ENCODE results near the gene EPB41L3.

DNA sequence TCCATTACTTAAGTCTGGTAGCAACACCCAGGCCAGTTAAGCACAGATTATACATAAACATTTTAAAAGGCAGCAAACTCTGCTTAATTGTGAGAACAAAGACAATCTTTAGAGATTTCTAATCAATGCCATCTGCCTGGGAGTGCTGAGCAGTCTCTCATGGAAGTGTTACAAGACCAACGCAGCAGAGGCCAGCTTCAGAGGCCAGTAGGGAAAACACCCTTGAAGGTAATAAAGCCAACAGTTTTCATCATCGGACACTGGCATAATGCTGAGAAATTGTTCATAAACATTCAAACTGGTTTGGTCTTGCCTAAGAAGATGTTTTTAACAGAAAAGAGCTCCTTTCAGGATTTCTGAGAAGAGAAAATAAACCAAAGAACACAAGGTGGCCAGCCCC is 35.0 kb downstream of the EPB41L3 start:
- TF ChIP-seq EZH2 (IDR thresholded peaks at IDR 0.05; ENCODE audit: borderline replicate concordance, insufficient read depth, low read length, poor library complexity, severe bottlenecking): no peak
- TF ChIP-seq CTCF (IDR thresholded peaks at IDR 0.05; ENCODE audit: poor library complexity, severe bottlenecking): no peak
- TF ChIP-seq TAF1 (IDR thresholded peaks at IDR 0.05; ENCODE audit: low read depth): no peak
- TF ChIP-seq POLR2AphosphoS5 (IDR thresholded peaks at IDR 0.05): no peak
- TF ChIP-seq SMC3 (conservative IDR thresholded peaks at IDR 0.05; ENCODE audit: poor library complexity): no peak
- no peak for TF ChIP-seq REST (IDR thresholded peaks at IDR 0.05; ENCODE audit: borderline replicate concordance)

All from neural cell (in vitro differentiated cells).